ENCODE measurements around the gene COPZ1. TPM values are rescaled to one million over a fixed set of nuclear protein-coding genes. Genes with fewer than 3 reads are reported as not detected.
A peak's percentile ranks its signal among the peaks of the same experiment; 100 is the strongest.

COPZ1 gene
- total RNA-seq, 1 donor from 2014 or later = 106 TPM

Small RNA genes within 50 kb of the gene (microRNA-seq; reads per million reads assigned to microRNA genes)
- gene MIR148B = 207 reads per million, percentile 66 among the genes with 10 or more reads in this experiment

Other genes starting within 250 kb of the COPZ1 start
- gene SMUG1, start 136.1 kb upstream of the COPZ1 start, total RNA-seq = 15.3 TPM
- gene CBX5, start 45.0 kb upstream of the COPZ1 start, total RNA-seq = 39.5 TPM
- 439 TPM for gene HNRNPA1, start 44.4 kb upstream of the COPZ1 start, total RNA-seq
- gene NFE2, start 24.1 kb upstream of the COPZ1 start, total RNA-seq = 1.2 TPM
- 0.22 TPM for gene GPR84, start 39.4 kb downstream of the COPZ1 start, total RNA-seq
- 4.8 TPM for gene ZNF385A, start 59.6 kb downstream of the COPZ1 start, total RNA-seq
- gene ITGA5, start 94.1 kb downstream of the COPZ1 start, total RNA-seq = 48.2 TPM
- gene GTSF1, start 148.5 kb downstream of the COPZ1 start, total RNA-seq = not detected
- 4.5 TPM for gene NCKAP1L, start 172.6 kb downstream of the COPZ1 start, total RNA-seq
- gene PDE1B, start 224.5 kb downstream of the COPZ1 start, total RNA-seq = 2.4 TPM